Ammon's horn (tissue), 1 donor: ENCODE results near the gene ASB10.

Experiments used
- DNase-seq: peaks from one replicate; pipeline ENCODE4 v3.0.0-alpha.2; 2016; ENCODE audit warnings: low spot score

Gene ASB10

GRCh38 chr7:151210087-151210854 lies 23.2 kb upstream of the ASB10 start, which contains the start of gene H2BK1:
Gene H2BK1, minus strand, starts transcription at chr7:151210488. Its CDS starts 170 bp downstream, at chr7:151210318.
- DNase-seq, result no peak

GRCh38 chr7:151209588-151209987 lies 22.5 kb upstream of the ASB10 start:
- DNase-seq, result no peak

- no peak for DNase-seq
These were observed 21.3 kb upstream of the ASB10 start for GRCh38 chr7:151208253-151208862.

- no peak for DNase-seq
These were observed 20.8 kb upstream of the ASB10 start for GRCh38 chr7:151207804-151208203.

- no peak for DNase-seq
These were observed 20.3 kb upstream of the ASB10 start for GRCh38 chr7:151207315-151207714.

GRCh38 chr7:151206914-151207313 lies 19.9 kb upstream of the ASB10 start:
- no peak for DNase-seq

- DNase-seq, result no peak
These were observed 18.7 kb upstream of the ASB10 start for GRCh38 chr7:151205730-151206129.

GRCh38 chr7:151204383-151205032 lies 17.5 kb upstream of the ASB10 start:
- DNase-seq, result no peak

- no peak for DNase-seq
These were observed 15.8 kb upstream of the ASB10 start for GRCh38 chr7:151202836-151203235.

- DNase-seq, result no peak
These were observed 14.7 kb upstream of the ASB10 start for GRCh38 chr7:151201751-151202150.

- no peak for DNase-seq
These were observed 14.3 kb upstream of the ASB10 start for GRCh38 chr7:151201344-151201743.

- peak; percentile 30 for DNase-seq
These were observed 12.1 kb upstream of the ASB10 start for GRCh38 chr7:151198945-151199848.

GRCh38 chr7:151197932-151198331 lies 10.9 kb upstream of the ASB10 start:
- no peak for DNase-seq

GRCh38 chr7:151195616-151196450 lies 8.8 kb upstream of the ASB10 start:
- DNase-seq, result no peak

- no peak for DNase-seq
These were observed 7.1 kb upstream of the ASB10 start for GRCh38 chr7:151194188-151194587.

GRCh38 chr7:151193203-151193978 lies 6.3 kb upstream of the ASB10 start:
- no peak for DNase-seq

- DNase-seq, result no peak
These were observed 5.0 kb upstream of the ASB10 start for GRCh38 chr7:151192002-151192539.

GRCh38 chr7:151191544-151191943 lies 4.5 kb upstream of the ASB10 start:
- DNase-seq, result no peak

GRCh38 chr7:151189038-151189437 lies 2.0 kb upstream of the ASB10 start:
- no peak for DNase-seq

GRCh38 chr7:151188252-151188542 lies 1.1 kb upstream of the ASB10 start:
- DNase-seq, result no peak
